ENCODE data around the gene RPS4Y1.

Gene RPS4Y1

GRCh38 chrY:2885880-2886279 lies 44.5 kb downstream of the RPS4Y1 start:
- no peak for DNase-seq

- peak; percentile 6 for DNase-seq
These were observed 46.0 kb downstream of the RPS4Y1 start for GRCh38 chrY:2887386-2887785.

- DNase-seq, result no peak
These were observed 46.6 kb downstream of the RPS4Y1 start for GRCh38 chrY:2887955-2888354.

- DNase-seq, result no peak
These were observed 52.1 kb downstream of the RPS4Y1 start for GRCh38 chrY:2893471-2893870.

- no peak for DNase-seq
These were observed 54.6 kb downstream of the RPS4Y1 start for GRCh38 chrY:2896050-2896449.

GRCh38 chrY:2907356-2907755 lies 66.0 kb downstream of the RPS4Y1 start:
- no peak for DNase-seq

GRCh38 chrY:2913066-2913815 lies 71.8 kb downstream of the RPS4Y1 start:
- DNase-seq, result no peak

Data from activated effector memory CD4-positive, alpha-beta T cell treated with Interleukin-2 at 50 U/mL for 16 hours (primary cell).